ENCODE results near the gene MED13L.

MED13L gene

GRCh38 chr12:116261525-116262100 is 15.9 kb downstream of the MED13L start:
- H3K36me3 ChIP-seq (replicated peaks) = no peaks in the 10 kb centered on the region; the same call in 1 of the 2 replicates
- in situ Hi-C loops (cut with MboI; ENCODE audit: low sequenced_read_pairs) = no loop called here
- no peaks in the 10 kb centered on the region for H3K27me3 ChIP-seq (ENCODE audit: low read depth)
- no peak overlapping the region for H3K4me3 ChIP-seq
- H3K9me3 ChIP-seq = no peaks in the 10 kb centered on the region
- DNase-seq (ENCODE audit: low spot score in 2 of 2) = no peak
- peaks cover 46% of the 10 kb centered on the region for H3K4me1 ChIP-seq

DNA sequence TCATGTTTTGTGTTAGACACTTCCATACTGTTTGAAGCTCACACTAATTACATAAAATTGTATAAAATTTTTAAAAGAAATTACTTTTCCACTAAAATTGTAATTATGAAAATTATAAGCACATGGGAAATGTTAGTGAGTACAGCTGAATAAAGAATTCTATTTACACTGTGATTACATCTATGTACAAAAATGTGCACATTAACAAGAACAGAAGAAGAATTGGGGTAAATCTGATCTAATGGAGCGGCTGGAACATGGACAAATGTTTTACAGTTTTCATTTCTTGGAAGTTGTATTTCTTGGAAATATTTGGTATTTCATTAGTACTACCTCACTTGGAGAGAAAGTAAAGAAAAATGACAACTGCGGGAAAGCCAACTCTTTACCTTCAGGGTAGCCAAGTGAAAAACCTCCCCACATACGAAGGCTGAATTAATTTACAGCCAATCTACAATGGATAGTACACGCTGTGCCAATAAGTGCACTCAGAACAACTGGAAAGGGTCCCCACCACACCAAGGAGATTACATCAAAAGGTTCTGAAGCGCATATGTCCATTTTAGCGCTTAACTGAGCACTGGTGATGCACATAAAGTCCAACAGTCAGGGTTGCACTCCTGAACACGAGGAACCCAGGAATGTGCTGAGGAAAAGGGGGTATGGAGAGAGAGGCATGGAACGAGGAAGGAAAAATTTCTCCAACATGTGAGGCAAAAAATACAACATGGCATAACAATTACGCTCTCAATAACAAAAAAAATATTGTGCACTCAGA is 17.5 kb downstream of the MED13L start:
- H3K27me3 ChIP-seq (ENCODE audit: low read depth) = no peaks in the 10 kb centered on the region
- H3K36me3 ChIP-seq (replicated peaks) = no peaks in the 10 kb centered on the region; the same call in 1 of the 2 replicates
- no peaks in the 10 kb centered on the region for H3K9me3 ChIP-seq
- H3K4me3 ChIP-seq = no peak overlapping the region
- H3K4me1 ChIP-seq = peaks cover 37% of the 10 kb centered on the region
- DNase-seq (ENCODE audit: low spot score in 2 of 2) = no peak
- in situ Hi-C loops (cut with MboI; ENCODE audit: low sequenced_read_pairs) = no loop called here

DNA sequence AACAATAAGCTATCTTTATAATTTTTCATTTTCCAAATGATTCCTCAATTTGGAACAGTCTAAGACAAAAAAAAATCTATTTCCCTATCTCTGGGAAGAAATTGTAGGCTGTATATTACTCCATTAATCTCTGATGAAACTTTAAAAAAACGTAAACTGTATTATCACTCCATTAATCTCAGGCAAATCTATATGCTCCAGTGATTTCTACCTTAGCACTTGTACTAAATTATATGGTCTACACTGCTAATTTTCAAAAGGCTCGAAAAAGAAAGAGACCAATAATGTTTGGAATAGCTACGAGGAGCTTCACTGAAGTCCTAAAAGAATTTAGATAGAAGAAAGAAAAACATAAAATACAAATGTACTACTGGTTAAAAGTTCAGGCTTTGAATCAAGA is 19.7 kb downstream of the MED13L start:
- DNase-seq (ENCODE audit: low spot score in 2 of 2) = no peak
- H3K27me3 ChIP-seq (ENCODE audit: low read depth) = no peaks in the 10 kb centered on the region
- in situ Hi-C loops (cut with MboI; ENCODE audit: low sequenced_read_pairs) = no loop called here
- H3K4me3 ChIP-seq = no peak overlapping the region
- no peaks in the 10 kb centered on the region for H3K9me3 ChIP-seq
- H3K36me3 ChIP-seq (replicated peaks) = no peaks in the 10 kb centered on the region; the same call in 1 of the 2 replicates
- peaks cover 26% of the 10 kb centered on the region for H3K4me1 ChIP-seq

DNA sequence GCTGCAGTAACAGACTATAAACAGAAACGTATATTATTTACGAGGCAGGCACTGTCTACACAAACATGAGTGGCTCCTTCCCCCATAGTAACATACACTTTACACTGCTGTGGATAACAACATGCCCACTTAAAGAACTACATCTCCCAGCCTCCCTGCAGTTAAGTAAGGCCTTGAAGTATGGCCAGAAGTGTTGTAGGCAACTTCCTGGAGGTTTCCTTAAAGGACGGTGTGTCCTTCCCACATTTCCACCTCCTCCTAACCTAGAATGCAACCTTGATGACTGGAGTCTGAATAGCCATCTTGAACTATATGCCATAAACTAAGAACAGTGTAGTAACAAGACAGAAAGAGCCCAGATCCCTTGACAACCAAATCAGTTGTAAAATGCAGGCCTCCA is 20.3 kb downstream of the MED13L start:
- DNase-seq (ENCODE audit: low spot score in 2 of 2) = peak in 1 of 2 experiments; percentile 20
- H3K36me3 ChIP-seq (replicated peaks) = no peaks in the 10 kb centered on the region; the same call in 1 of the 2 replicates
- in situ Hi-C loops (cut with MboI; ENCODE audit: low sequenced_read_pairs) = no loop called here
- H3K27me3 ChIP-seq (ENCODE audit: low read depth) = no peaks in the 10 kb centered on the region
- H3K4me1 ChIP-seq = peaks cover 23% of the 10 kb centered on the region
- no peak overlapping the region for H3K4me3 ChIP-seq
- H3K9me3 ChIP-seq = no peaks in the 10 kb centered on the region; the same call in 1 of the 2 replicates

DNA sequence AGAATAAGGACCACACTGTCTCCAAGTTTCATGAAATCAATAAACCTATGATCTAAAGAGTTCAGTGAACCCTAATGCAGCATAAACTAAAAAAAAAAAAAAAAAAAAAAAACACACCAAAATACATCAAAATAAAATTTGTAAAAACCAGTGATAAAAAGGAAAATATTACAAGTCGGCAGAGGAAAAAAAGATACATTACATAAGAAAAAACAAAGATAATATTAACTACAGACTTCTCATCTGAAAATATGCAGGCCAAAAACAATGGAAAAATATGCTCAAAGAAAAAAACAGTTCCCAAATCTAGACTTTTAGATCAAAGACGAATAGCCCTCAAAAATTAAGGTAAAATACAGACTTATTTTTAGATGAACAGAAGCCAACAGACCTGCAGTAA is 27.6 kb downstream of the MED13L start:
- H3K27me3 ChIP-seq (ENCODE audit: low read depth) = no peaks in the 10 kb centered on the region
- H3K4me3 ChIP-seq = no peak overlapping the region
- peaks cover 7% of the 10 kb centered on the region for H3K9me3 ChIP-seq
- H3K36me3 ChIP-seq (replicated peaks) = no peaks in the 10 kb centered on the region
- in situ Hi-C loops (cut with MboI; ENCODE audit: low sequenced_read_pairs) = no loop called here
- DNase-seq (ENCODE audit: low spot score in 2 of 2) = no peak
- H3K4me1 ChIP-seq = peaks cover 18% of the 10 kb centered on the region

DNA sequence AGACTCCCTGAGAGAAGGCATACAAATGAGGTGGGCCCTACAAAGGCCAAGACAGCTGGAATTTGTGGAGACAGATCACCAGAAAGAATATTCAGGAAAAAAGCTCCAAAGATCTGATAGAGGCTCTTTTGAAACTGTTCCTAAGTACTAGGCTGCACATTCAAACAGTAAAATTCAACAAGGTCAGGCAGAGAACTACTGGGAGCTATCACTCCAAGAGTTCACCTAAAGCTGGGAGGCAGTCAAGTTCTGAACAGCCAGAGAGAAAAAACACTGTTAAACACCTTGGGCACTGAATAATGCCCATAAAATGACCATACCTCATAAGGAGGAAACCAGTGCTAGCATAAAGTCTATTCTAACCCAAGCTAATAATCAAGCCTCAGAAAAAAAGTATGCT is 28.6 kb downstream of the MED13L start:
- Histone ChIP-seq H3K27me3 (ENCODE audit: low read depth) (no peaks in the 10 kb centered on the region), H3K4me1 (peaks cover 14% of the 10 kb centered on the region), H3K4me3 (no peak overlapping the region), H3K36me3 (replicated peaks) (no peaks in the 10 kb centered on the region), H3K9me3 (peaks cover 7% of the 10 kb centered on the region)
- DNase-seq (ENCODE audit: low spot score in 2 of 2) = no peak
- in situ Hi-C loops (cut with MboI; ENCODE audit: low sequenced_read_pairs) = no loop called here

GRCh38 chr12:116248433-116248832 is 29.1 kb downstream of the MED13L start:
- H3K9me3 ChIP-seq = peaks cover 7% of the 10 kb centered on the region

DNA sequence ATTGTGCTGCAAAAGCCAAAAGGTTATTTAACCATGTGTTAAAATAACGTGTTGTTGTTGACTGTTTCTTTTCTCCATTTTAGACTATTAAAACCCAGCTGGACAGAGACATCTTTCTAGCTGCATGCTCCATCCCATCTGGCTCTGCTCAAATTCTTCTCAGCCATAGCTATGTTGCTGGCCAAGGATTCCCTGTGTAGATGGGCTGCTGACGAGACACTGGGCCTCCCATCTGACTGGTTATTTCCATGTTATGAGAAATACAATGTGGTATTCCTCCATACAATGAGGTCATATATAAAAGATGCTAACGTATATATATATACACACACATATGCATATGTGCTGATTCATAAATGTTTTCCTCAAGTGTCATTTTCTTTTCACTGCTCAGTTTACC is 30.1 kb downstream of the MED13L start:
- in situ Hi-C loops (cut with MboI; ENCODE audit: low sequenced_read_pairs) = no loop called here
- Histone ChIP-seq H3K4me1 (peaks cover 14% of the 10 kb centered on the region), H3K9me3 (peaks cover 7% of the 10 kb centered on the region), H3K36me3 (replicated peaks) (no peaks in the 10 kb centered on the region), H3K4me3 (no peak overlapping the region), H3K27me3 (ENCODE audit: low read depth) (no peaks in the 10 kb centered on the region)
- DNase-seq (ENCODE audit: low spot score in 2 of 2) = no peak

More at GRCh38 chr12:116248433-116248832, 29.1 kb downstream of the MED13L start:
- no peaks in the 10 kb centered on the region for H3K36me3 ChIP-seq (replicated peaks)
- no peaks in the 10 kb centered on the region for H3K27me3 ChIP-seq (ENCODE audit: low read depth)
- in situ Hi-C loops (cut with MboI; ENCODE audit: low sequenced_read_pairs) = no loop called here
- peaks cover 14% of the 10 kb centered on the region for H3K4me1 ChIP-seq
- no peak overlapping the region for H3K4me3 ChIP-seq
- no peak for DNase-seq (ENCODE audit: low spot score in 2 of 2)

DNA sequence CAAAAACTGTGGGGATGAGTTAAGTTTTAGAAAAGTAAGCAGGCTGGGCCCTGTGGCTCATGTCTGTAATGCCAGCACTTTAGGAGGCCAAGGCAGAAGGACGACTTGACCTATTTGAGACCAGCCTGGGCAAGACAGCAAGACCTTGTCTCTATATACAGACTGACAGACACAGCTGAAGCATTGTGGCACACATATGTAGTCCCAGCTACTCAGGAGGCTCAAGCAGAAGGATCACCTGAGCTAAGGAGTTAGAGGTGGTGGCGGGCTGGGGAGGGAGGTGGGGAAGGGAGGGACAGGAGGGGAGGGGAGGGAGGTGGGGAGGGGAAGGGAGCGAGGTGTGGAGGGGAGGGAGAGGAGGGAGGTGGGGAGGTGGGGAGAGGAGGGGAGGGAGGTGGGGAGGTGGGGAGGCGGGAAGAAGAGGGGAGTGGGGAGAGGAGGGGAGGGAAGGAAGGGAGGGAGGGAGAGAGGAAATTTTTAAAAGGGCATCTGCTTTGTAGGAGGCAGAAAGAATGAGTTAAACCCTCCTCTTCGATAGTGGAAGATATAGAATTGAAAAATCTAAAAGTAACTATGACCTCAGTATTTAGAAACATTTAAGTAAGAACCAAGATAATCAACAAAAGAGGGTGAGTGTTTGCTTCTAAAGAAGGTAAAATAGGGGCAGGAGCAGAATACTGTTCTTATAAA is 30.9 kb downstream of the MED13L start:
- Histone ChIP-seq H3K4me1 (peaks cover 14% of the 10 kb centered on the region), H3K9me3 (peaks cover 1% of the 10 kb centered on the region), H3K4me3 (no peak overlapping the region), H3K36me3 (replicated peaks) (no peaks in the 10 kb centered on the region), H3K27me3 (ENCODE audit: low read depth) (no peaks in the 10 kb centered on the region)
- in situ Hi-C loops (cut with MboI; ENCODE audit: low sequenced_read_pairs) = no loop called here
- no peak for DNase-seq (ENCODE audit: low spot score in 2 of 2)

DNA sequence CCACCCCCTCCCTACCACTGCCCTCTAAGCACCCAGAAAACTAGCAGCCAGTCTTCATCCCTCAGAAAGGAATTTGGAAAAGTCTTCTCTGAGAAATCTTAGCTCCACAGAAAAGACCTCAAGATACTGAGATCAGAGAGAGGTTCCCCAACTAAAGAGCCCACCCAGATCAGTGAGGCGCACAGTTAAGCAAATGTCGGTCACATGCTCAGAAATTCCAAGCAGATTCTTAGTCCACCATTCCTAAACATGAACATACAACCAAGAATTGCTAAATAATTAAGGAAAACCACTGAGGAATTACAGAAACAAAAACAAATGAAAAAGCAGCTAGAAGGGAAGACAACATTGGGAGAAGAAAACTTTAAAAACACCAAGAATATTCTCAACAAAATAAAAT is 32.3 kb downstream of the MED13L start:
- in situ Hi-C loops (cut with MboI; ENCODE audit: low sequenced_read_pairs) = no loop called here
- Histone ChIP-seq H3K4me1 (peaks cover 14% of the 10 kb centered on the region), H3K36me3 (replicated peaks) (no peaks in the 10 kb centered on the region), H3K27me3 (ENCODE audit: low read depth) (no peaks in the 10 kb centered on the region), H3K9me3 (no peaks in the 10 kb centered on the region), H3K4me3 (no peak overlapping the region)
- no peak for DNase-seq (ENCODE audit: low spot score in 2 of 2)

- Histone ChIP-seq H3K36me3 (replicated peaks) (no peaks in the 10 kb centered on the region), H3K4me3 (no peak overlapping the region), H3K9me3 (no peaks in the 10 kb centered on the region), H3K27me3 (ENCODE audit: low read depth) (no peaks in the 10 kb centered on the region), H3K4me1 (peaks cover 14% of the 10 kb centered on the region)
- DNase-seq (ENCODE audit: low spot score in 2 of 2) = no peak
- in situ Hi-C loops (cut with MboI; ENCODE audit: low sequenced_read_pairs) = no loop called here
Measured at GRCh38 chr12:116244474-116245090, 32.9 kb downstream of the MED13L start.

GRCh38 chr12:116244001-116244400 is 33.5 kb downstream of the MED13L start:
- no peak for DNase-seq (ENCODE audit: low spot score in 2 of 2)
- in situ Hi-C loops (cut with MboI; ENCODE audit: low sequenced_read_pairs) = no loop called here
- Histone ChIP-seq H3K4me3 (no peak overlapping the region), H3K4me1 (peaks cover 14% of the 10 kb centered on the region), H3K36me3 (replicated peaks) (no peaks in the 10 kb centered on the region), H3K9me3 (no peaks in the 10 kb centered on the region), H3K27me3 (ENCODE audit: low read depth) (no peaks in the 10 kb centered on the region)

DNA sequence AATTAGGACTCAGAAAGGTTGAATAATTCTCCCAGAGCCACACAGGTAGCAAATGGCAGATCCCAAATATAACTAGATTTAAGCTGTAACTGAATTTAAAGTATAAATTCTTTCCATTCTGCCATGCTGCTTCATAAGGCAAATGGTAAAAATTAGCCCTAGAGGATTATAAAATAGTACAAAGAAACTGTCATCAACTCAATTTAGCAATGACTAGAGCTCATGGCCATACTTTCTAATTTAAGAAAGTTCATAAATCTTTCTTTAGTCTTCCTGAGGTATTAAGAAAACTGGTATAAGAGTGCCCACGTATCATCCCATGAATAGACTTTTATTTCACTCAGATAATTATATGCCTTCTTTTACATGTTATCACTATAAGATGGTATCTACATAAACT is 34.8 kb downstream of the MED13L start:
- in situ Hi-C loops (cut with MboI; ENCODE audit: low sequenced_read_pairs) = no loop called here
- peaks cover 2% of the 10 kb centered on the region for H3K4me1 ChIP-seq
- DNase-seq (ENCODE audit: low spot score in 2 of 2) = no peak
- no peaks in the 10 kb centered on the region for H3K9me3 ChIP-seq
- H3K36me3 ChIP-seq (replicated peaks) = no peaks in the 10 kb centered on the region
- H3K27me3 ChIP-seq (ENCODE audit: low read depth) = no peaks in the 10 kb centered on the region
- H3K4me3 ChIP-seq = no peak overlapping the region
